Ureter (tissue), 1 donor: ENCODE measurements around the gene PLEKHB2. TPM values are rescaled to one million over a fixed set of nuclear protein-coding genes. Genes with fewer than 3 reads are reported as not detected.

Source experiments
- total RNA-seq: library from RNA; stranded (reverse); gene quantifications from one replicate; pipeline ENCODE4 v1.2.4, GENCODE V29; 2023
- donor health status: DM: yes; HTN: yes; CAD: no.

Gene PLEKHB2
- total RNA-seq, 1 donor from 2014 or later, result 57.7 TPM

Other genes starting within 250 kb of the PLEKHB2 start
- 70.9 TPM for gene FAM168B, start 11.9 kb upstream of the PLEKHB2 start, total RNA-seq
- 0.29 TPM for gene POTEE, start 104.2 kb downstream of the PLEKHB2 start, total RNA-seq